GM18867 (cell line): ENCODE data around the gene PTPRN2.

ENCODE experiments used
- ATAC-seq: cut with Tn5 transposase; IDR thresholded peaks from one replicate; pipeline ENCODE4 v1.9.1; 2021; ENCODE audit warnings: mild to moderate bottlenecking, moderate library complexity; ENCODE audit not compliant: unreplicated experiment

Gene PTPRN2

DNA sequence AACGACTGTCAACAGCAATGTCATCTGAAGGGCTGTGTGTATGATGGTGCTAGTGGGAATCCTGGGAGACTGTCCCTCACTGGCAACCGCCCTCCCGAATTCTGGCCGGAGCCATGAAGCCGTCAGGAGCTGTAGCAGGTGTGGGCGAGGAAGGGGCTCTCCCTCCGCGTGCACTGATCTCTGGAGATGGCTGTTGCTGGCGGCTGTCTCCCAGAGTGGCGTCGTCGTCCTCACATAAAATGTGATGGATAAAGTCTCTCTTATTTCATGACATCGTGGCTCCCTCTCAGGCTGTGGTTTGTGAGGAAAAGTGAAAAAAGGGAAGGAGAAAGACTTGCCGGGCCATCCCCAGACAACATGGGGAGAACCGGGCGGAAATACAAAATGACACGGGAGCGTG lies 1034.4 kb downstream of the PTPRN2 start:
- ATAC-seq = no peak

GRCh38 chr7:157552295-157552993 lies 1035.2 kb downstream of the PTPRN2 start:
- ATAC-seq = no peak

GRCh38 chr7:157551325-157552070 lies 1036.1 kb downstream of the PTPRN2 start:
- ATAC-seq = no peak

GRCh38 chr7:157550300-157551275 lies 1037.0 kb downstream of the PTPRN2 start:
- ATAC-seq = no peak

- no peak for ATAC-seq
These were observed 1037.9 kb downstream of the PTPRN2 start for GRCh38 chr7:157549612-157550299.

DNA sequence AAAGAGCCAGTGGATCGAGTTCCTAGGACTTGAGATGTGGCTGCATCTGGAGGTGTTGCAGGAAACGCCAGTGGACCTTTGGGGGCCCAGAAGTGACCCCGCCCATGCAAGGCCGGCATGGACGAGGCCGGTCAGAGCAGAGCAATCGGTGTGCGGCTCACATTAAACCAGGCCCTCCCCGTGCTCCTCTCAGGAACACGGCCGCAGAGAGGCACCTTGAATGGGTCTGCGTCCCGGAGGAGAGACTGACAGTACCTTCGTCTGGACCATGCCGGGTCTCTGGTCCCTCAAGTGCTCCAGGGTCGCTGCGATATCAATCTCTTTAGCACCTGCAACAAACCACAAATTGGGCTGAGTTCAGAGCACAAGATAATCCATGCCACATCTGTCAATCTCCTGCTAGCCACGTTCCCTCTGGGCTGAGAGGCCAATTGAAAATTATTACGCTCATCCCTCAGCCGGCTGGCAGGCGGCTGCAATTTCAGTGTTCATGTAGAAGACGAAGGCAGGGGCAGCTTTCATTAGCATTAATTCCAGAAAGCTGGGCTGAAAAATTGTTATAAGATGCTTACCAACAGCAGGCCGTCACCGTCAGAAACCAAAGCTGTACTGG lies 1038.8 kb downstream of the PTPRN2 start:
- ATAC-seq = no peak

- ATAC-seq = no peak
These were observed 1040.0 kb downstream of the PTPRN2 start for GRCh38 chr7:157547611-157548010.

DNA sequence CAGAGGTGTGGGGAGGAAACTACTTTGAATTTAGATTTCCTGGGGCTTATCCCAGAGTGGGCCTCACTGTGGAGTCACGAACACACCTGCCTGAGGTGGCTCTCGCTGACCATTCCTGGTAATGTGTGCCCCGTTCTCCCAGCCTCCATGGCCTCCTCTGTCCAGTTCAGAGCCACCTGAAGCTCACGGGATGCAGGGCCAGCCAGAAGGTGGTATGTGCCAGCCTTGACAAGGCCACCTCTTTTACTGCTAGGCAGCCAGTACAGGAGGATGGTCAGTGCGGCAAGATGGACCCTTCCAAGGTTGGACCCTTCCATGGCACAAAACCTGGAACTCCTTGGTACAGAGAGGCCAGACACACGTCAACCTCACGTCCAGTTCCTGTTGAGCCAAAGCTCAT lies 1040.5 kb downstream of the PTPRN2 start:
- no peak for ATAC-seq

DNA sequence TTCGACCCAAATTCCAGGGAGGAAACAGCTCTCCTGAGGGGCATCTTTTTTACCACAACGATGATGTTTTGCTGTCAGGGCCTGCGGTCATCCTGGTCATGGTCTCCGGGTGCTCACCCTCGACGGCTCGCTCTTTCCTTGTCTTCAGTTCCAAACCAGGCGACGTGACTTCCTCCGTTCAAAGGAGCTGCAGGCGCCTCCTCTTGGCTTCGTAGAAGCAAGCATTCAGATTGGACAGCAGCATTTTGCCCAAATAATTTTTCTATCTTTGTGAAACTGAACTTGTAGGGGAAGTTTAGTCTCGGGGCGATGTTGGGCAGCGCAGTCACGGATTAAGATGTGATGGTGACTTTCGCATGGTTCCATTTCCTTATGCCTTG lies 1042.0 kb downstream of the PTPRN2 start:
- ATAC-seq = no peak

GRCh38 chr7:157544980-157545680 lies 1042.5 kb downstream of the PTPRN2 start:
- ATAC-seq = no peak

- no peak for ATAC-seq
These were observed 1043.4 kb downstream of the PTPRN2 start for GRCh38 chr7:157544226-157544625.

GRCh38 chr7:157543791-157544190 lies 1043.8 kb downstream of the PTPRN2 start:
- no peak for ATAC-seq

GRCh38 chr7:157543276-157543675 lies 1044.3 kb downstream of the PTPRN2 start:
- no peak for ATAC-seq

- ATAC-seq = no peak
These were observed 1045.3 kb downstream of the PTPRN2 start for GRCh38 chr7:157542068-157543021.

DNA sequence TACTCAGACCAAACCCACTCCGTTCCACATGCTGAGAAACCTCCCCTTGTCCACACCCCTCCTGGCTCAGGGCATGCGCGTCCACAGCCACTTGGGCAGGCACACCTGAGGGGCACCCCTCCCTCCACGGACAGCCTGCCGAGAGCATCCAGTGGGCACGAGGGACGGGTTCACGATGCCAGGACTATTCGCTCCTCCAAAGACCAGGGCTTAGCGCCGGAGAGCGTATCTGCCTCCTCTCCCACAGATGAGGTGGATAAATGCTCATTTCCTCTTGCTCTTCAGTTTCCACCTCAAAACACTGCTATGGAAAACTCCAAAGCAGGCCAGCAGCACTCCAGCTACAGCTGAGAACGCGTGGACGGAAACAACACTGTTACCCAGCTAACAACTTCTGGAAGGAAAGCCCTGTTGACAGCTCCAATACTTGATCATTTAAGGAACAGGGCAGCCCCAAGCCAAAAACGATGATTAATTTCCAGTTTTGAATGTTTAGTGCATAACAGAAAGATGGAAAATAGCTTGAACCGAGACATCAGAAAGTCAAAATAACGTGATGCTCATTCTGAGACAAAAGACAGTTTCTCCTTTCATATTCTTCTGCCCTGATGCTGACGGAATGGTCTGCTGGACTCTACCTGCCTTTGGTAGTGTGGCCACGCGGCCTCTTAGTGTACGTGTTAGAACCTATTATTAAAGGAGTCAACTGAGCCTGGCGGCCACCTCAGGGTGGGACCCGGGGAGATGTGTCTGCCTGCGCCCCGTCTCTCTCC lies 1046.1 kb downstream of the PTPRN2 start:
- no peak for ATAC-seq

DNA sequence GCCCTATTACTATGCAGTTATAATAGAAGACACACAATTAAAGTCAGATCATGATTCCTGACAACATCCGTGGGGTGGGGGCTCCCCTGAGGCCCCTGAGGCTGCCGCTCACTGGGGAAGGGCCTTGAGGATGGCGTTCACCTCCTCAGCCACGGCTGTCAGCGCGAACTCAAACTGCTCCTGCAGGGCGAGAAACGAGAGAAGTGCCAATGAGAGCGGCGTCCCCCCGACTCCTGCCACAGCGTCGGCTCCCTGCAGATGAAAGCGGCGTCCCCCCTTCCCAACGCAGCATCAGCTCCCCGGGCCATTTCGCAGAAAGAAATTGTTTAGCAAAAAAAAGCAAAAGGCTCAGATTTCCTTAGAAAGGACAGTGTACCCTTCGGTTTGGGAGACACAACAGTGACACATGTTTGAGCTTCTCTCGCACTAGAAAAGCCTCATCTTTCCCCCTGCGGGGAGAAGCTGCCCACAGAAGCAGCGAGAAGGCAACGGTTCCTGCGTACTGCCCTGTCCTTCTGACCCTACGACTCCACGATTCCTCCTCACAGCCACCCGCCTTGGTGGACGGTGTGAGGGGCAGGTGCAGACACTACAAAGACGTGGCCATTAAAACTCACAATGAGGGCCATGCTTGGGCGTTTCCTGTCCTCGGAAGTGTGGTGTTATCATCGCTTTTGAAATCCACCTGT lies 1046.9 kb downstream of the PTPRN2 start:
- no peak for ATAC-seq

DNA sequence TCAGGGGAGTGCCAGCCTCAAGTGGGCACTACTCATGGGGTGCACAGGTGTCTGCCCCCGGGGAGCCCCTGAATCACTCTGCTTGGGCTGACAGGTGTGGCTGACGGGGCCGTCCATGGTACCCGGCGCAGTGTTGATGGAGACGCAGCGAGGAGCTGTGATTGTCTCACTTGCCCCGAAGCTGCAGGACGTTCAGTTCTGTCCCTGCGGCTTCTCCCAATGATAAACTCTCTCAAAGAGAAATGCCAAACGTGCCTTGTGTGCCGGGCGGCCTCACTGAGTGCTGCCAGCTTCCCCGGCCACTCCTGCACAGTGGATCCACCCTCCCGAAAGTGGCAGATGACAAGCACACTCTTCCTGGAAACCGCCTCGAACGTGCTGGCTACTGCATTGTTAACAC lies 1047.6 kb downstream of the PTPRN2 start:
- ATAC-seq = no peak
